Measurements from ENCODE around the gene ATP13A4. TPM values are rescaled to one million over a fixed set of nuclear protein-coding genes. Genes with fewer than 3 reads are reported as not detected.

Gene ATP13A4
- total RNA-seq, 1 donor from 2014 or later = 20.5 TPM

GRCh38 chr3:193396451-193397244, 158.0 kb downstream of the ATP13A4 start:
- no peak for ATAC-seq

DNA sequence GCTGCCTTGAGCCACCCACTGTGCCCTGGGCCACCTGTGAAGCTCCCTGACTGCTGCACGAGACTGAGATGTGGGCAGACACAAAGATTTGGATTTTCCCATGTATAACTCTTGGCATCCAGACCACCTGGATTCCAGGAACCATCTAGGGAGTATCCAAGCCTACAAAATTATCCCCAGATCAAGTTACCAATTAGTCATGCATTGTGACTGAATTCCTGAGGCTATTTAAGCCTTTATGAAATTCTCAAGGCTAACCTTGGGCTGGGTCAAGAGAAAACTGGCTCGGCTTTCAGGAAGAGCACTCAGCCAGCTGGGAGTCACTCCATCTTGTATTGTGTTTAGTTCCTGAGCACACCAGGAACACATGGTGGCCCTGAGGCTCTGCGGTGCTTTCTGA, 162.8 kb downstream of the ATP13A4 start:
- ATAC-seq = peak; percentile 93

- ATAC-seq = no peak
These were observed 165.4 kb downstream of the ATP13A4 start for GRCh38 chr3:193389335-193389734.

DNA sequence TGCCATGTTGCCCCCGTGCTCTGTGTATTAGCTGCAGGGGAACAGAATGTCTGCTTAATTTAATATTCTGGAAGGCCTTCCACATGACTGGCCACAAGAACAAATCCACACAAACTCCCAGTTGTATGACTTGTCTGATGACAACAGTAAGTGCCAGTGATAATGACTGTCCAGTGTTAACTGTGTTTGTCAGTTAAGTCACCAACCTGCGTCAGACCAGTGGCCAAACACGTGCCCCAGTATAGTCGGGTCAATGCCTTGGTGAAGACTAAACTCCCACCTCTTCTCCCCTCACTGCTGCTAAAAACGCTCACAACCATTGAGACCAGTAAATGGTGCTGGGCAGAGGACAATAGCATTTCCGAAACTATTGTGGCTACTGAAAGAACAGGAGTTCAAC, 166.3 kb downstream of the ATP13A4 start:
- ATAC-seq = no peak

DNA sequence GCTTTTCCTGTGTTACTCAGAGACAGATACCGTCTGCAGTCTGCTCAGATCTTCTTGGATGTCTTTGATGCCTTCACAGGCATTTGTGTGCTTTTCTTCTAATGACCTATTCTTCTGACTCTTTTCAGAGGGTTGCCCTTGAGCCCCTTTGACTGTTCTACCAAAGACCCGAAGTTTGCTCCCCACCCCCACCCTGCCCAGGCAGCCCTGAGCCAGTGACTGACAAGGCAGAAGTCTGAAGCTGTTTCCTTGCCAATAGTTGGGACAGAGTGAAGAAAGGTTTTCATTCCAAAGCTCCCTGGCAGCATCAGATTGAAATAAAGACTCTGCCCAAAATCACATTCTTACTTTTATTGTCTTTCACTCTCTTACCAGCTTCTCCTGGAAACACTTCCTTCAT, 167.1 kb downstream of the ATP13A4 start:
- no peak for ATAC-seq

DNA sequence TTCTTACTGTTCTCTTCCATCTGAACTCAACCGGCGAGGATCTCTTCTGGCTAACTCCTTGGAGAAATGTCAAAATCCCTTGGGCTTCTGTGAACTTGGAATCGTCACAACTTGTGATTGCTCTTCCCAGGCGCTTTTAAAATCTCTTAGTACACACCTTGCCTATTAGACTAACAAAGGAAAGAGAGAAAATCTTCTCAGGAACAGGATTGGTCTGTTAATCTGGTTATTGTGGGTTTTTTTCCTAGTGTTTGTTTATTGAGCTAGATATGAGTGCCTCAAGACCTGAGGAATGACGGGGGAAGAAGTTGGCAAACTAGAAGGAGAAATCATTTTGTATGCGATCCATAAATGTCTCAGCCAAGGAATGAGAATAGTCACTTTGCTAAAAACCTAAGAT, 176.0 kb downstream of the ATP13A4 start, which contains the start of gene ATP13A5:
Gene ATP13A5, minus strand, starts transcription at position 48 of the 400 bp plus-strand sequence. Its CDS starts 28 bp downstream, at position 20.
- peak; percentile 78 for ATAC-seq

DNA sequence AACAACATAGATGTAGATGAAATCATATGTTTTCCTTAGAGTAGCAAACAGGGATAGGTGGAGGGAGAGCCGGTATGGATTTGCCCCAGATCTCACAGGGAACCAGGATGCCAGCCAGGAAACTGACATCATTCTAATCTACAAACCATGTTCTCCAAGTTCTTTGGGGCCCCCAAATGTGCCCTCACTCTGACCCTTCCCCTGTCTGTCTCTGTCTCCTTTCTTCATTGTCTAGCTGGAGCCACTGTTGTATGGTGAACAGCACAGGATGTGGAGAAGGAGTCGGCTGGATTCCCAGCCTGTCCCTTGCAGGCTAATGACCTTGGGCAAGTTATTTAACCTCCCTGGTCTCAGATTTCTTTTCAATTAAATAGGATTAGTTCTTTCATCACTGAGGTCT, 177.1 kb downstream of the ATP13A4 start:
- ATAC-seq = no peak

- no peak for ATAC-seq
These were observed 179.1 kb downstream of the ATP13A4 start for GRCh38 chr3:193375614-193376013.

DNA sequence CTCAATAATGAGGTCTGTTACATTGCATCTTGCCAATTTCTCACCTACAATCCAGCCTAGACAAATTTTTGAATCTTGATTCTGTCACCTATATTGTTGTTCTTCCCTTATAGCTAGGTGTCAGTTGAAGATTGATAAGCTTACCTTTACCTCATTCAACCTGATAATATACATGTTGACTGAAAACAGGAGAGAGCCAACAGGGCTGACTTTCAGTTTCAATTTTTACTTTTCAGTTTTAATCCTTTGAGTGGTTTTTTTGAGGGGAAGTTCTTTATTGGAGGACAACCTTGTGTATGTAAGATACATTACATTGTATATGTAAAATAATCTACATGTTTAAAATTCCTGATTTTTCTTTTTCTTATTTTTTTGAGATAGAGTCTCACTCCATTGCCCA, 181.9 kb downstream of the ATP13A4 start:
- ATAC-seq = no peak

DNA sequence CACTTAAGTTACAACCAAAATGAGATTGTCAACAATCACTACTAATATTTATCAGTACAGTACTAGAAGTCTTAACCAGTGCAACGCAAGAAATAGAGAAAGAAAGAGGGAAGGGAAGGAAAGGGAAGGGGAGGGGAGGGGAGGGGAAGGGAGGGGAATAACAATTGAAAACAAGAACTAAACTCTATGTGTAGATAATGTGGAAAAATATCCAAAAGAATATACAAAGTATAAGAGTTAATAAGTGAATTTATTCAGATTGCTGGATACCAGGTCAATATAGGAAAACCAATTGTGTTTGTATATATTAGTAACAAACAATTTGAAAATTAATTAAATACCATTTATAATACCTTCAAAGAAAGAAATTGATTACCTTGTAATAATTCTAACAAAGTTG, 186.8 kb downstream of the ATP13A4 start:
- no peak for ATAC-seq

- no peak for ATAC-seq
These were observed 197.4 kb downstream of the ATP13A4 start for GRCh38 chr3:193357291-193357690.

- no peak for ATAC-seq
These were observed 200.3 kb downstream of the ATP13A4 start for GRCh38 chr3:193354423-193354822.

Other genes with a start within 250 kb of the ATP13A4 start
- 0.12 TPM for gene ATP13A5, start 176.1 kb downstream of the ATP13A4 start, total RNA-seq
- 48.5 TPM for gene OPA1, start 38.3 kb upstream of the ATP13A4 start, total RNA-seq